ENCODE measurements around the gene GPR141.

The GPR141 gene

DNA sequence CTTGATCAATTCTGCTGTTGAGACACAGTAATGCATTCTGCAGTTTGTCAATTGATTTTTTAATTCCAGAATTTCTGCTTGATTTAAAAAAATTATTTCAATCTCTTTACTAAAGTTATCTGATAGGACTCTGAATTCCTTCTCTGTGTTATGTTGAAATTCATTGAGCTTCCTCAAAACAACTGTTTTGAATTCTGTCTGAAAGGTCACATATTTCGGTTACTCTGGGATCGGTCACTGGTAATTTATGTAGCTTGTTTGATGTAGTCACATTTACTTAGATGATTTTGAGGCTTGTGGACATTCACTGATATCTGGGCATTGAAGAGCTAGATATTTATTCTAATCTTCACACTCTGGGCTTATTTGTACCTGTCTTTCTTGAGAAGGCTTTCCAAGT is 97.6 kb downstream of the GPR141 start:
- no peak for DNase-seq (ENCODE audit: extremely low read depth in 1 of 2, low read depth in 1 of 2)

DNA sequence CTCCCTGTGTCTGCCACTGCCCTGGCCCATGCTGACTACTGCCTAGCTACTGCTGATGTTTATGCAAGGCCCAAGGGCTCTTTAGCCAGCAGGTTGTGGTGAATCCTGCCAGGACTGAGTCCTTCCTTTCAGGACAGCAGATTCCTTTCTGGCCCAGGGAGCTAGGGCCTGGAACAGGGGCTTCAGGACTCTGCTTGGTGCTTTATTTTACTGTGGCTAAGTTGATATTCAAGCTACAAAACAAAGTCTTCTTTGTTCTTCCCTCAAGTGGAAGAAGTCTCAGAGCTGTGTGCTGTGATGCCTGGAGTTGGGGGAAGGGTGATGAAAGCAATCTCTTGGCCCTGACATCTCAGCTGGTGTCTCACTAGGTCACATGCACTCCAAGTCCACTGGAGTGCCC is 98.6 kb downstream of the GPR141 start:
- DNase-seq (ENCODE audit: extremely low read depth in 1 of 2, low read depth in 1 of 2) = no peak

DNA sequence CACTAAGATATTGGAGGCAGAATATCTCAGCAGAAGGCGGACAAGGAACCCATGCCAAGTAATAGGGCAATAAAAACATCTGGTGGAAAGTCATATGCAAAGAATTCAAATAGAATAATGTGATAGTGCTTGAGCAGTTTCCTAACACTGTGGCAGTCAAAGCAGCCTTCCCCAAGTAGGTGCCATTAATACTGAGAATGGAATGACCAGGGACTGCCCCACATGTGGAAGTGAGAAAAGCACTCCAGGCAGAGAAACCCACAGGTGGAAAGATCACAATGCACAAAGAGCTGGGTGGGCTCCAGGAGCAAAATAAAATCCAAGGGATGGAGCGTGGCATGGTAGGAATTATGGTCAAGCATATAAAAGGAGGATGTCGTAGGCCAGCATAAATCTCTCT is 100.4 kb downstream of the GPR141 start:
- DNase-seq (ENCODE audit: extremely low read depth in 1 of 2, low read depth in 1 of 2) = no peak

DNA sequence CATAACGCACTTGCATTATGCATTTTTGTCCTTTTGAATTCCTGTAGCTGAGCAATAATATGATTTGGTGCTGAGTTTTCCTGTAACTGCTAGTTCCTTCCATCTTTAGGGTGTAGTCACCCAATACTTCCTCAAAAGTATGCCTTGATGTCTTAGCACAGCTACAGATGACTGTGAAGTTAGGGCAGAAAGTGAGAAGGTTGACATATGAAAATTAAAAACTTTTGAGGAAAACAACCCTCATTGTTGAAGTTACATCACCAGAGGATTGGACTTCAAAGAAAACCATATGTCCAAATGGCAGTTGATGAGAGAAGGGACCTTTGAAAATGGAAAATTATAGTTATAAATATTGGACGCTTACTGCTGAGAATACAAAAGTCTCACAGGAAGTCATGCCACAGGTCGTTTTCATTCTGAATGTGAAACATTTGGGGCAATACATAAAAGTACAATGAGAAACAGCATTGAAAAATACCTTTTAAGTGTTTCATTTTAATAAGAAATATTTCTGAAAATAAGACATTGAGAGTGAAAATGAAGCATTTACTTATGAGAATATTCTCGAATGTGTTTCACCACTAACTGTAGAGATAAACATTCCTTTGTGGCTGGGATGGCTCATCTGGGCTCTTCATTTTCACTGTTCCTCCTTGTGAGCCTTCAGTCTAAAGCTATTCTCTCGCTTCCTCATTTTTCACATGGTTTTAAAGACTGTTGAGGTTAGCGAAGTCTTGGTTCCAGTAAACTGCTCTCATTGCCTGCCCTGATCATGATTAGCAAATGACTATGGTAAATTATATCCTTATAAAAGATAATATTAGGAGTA is 103.4 kb downstream of the GPR141 start:
- DNase-seq (ENCODE audit: extremely low read depth in 1 of 2, low read depth in 1 of 2) = no peak
